Measurements from ENCODE around the gene ATRN. TPM values are rescaled to one million over a fixed set of nuclear protein-coding genes. Genes with fewer than 3 reads are reported as not detected.

The ATRN gene
- total and polyA plus RNA-seq, 7 donors: 3.9 to 18.6 (median 14.7) TPM

DNA sequence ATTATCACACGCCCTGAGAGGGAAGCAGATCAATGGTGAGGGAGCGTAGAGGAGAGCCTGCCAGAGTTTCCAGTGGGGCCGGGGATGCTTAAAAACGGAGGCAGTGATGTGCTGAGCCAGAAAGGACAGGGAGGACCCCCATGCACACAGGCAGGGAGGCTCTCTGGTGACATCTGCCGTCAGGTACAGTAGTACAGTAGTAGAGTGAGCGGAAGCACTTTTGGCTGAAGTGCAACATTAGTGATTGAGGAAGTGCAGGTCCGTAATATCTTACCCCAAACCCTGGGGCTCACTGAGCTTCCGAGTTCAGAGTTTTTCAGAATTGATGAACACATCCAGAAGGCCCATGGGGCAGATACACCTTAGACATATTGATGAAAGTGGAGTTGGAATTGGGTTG, 150.3 kb downstream of the ATRN start:
- Histone ChIP-seq H3K4me1 (no peaks in the 10 kb centered on the region), H3K27me3 (ENCODE audit: insufficient read depth in 3 of 3, low read length in 2 of 3) (no peaks in the 10 kb centered on the region), H3K4me3 (no peak overlapping the region), H3K9me3 (no peaks in the 10 kb centered on the region), H3K27ac (no peak overlapping the region), H3K36me3 (ENCODE audit: insufficient read depth in 1 of 2, low read depth in 1 of 2) (peaks cover 3 to 26% of the 10 kb centered on the region in 2 donors)
- TF ChIP-seq, protein P1, sequence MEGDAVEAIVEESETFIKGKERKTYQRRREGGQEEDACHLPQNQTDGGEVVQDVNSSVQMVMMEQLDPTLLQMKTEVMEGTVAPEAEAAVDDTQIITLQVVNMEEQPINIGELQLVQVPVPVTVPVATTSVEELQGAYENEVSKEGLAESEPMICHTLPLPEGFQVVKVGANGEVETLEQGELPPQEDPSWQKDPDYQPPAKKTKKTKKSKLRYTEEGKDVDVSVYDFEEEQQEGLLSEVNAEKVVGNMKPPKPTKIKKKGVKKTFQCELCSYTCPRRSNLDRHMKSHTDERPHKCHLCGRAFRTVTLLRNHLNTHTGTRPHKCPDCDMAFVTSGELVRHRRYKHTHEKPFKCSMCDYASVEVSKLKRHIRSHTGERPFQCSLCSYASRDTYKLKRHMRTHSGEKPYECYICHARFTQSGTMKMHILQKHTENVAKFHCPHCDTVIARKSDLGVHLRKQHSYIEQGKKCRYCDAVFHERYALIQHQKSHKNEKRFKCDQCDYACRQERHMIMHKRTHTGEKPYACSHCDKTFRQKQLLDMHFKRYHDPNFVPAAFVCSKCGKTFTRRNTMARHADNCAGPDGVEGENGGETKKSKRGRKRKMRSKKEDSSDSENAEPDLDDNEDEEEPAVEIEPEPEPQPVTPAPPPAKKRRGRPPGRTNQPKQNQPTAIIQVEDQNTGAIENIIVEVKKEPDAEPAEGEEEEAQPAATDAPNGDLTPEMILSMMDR (IDR thresholded peaks at IDR 0.05): no peak
- WGBS, 3 donors: 86 to 92% (median 91%) methylated on average over 8 of the region's 8 CpGs
- intact Hi-C loops (cut with DNase I): no loop called here
- DNase-seq: no peak
- no peak for ATAC-seq

DNA sequence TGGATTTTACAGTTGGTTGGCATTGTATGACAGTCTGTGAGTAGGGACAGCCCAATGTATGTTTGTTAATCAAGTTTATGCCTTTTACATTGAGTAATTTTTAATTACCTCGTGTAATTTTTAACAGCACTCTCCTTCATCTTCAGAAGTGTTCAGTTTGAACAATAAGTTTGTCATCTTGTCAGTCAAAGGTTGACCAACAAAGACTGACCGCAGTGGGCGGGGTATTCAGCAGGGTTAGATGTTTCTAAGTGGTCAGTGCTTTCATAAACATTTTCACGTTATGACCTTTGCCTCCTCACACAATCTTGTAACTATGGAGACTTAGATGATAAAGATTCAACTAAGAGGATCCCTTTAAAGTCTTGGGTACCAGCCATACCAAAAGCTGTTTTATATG, 151.6 kb downstream of the ATRN start:
- Histone ChIP-seq H3K27ac (no peak overlapping the region), H3K9me3 (no peaks in the 10 kb centered on the region), H3K27me3 (ENCODE audit: insufficient read depth in 3 of 3, low read length in 2 of 3) (no peaks in the 10 kb centered on the region), H3K36me3 (ENCODE audit: insufficient read depth in 1 of 2, low read depth in 1 of 2) (peaks cover 3 to 34% of the 10 kb centered on the region in 2 donors), H3K4me3 (no peak overlapping the region), H3K4me1 (no peaks in the 10 kb centered on the region)
- ATAC-seq (no peak), DNase-seq (no peak)
- TF ChIP-seq, protein P1 (IDR thresholded peaks at IDR 0.05): no peak
- 92 to 94% (median 94%) methylated on average over 4 of the region's 4 CpGs for WGBS, 3 donors
- intact Hi-C loops (cut with DNase I): no loop called here

DNA sequence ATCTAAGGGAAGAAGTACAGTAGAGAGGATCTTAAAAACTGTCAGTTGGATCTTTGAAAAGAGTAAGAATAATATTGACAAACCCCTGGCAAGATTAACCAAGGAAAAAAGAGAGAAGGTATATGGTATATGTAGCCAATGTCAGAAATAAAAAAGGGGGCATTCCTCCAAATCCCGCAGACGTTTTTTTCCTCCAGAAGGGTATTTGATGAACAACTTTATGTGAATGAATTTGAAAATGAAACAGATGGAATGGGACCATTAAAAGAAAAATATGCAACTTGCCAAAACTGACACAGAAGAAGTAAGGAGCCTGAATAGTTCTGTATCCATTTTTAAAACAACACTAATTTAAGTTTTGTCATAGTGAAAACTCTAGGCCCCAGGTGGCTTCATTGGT, 156.7 kb downstream of the ATRN start:
- DNase-seq: no peak
- 78 to 95% (median 83%) methylated on average over 2 of the region's 2 CpGs for WGBS, 3 donors
- ATAC-seq: no peak
- H3K9me3 ChIP-seq: no peaks in the 10 kb centered on the region
- no peaks in the 10 kb centered on the region for H3K27me3 ChIP-seq (ENCODE audit: insufficient read depth in 3 of 3, low read length in 2 of 3)
- no peak overlapping the region for H3K4me3 ChIP-seq
- intact Hi-C loops (cut with DNase I): no loop called here
- peaks cover 4 to 54% of the 10 kb centered on the region in 2 donors for H3K36me3 ChIP-seq (ENCODE audit: insufficient read depth in 1 of 2, low read depth in 1 of 2)
- H3K4me1 ChIP-seq: no peaks in the 10 kb centered on the region
- H3K27ac ChIP-seq: no peak overlapping the region
- TF ChIP-seq, protein P1 (IDR thresholded peaks at IDR 0.05): no peak

DNA sequence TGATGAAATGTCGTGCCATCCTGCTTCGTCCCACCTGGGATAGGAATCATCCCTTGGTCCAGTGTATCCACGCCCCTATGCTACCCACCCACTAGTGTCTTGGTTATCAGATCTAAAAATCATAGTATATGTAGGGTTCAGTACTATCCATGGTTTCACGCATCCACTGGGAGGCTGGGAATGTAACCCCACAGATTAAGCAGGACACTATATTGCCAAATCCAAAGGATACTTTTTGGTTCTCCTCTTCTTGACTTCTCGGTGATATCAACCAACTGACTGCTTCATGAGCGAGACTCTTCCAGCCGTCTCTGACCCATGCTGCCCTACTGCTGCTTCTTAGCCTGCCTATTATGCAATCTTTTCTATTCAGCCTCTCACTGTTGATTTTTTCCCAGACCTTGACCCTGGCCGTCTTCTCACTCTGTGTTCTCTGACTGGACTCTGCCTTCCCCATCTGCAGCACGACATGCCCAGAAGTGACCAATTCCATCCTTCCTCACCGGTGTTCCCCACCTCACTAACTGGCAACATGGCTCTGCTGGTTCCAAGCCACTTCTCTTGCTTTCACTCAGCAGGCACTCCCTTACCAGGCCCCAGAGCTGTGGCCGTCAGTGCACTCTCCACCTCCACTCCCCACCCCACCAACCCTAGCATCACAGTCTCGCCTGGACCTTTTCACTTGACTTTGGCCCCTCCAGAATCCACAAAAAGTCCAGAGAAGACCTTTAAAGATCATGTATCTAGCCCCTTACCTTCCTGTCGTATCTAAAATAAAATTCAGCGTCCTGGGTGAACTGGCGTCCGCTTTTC, 157.9 kb downstream of the ATRN start:
- Histone ChIP-seq H3K4me1 (no peaks in the 10 kb centered on the region), H3K36me3 (ENCODE audit: insufficient read depth in 1 of 2, low read depth in 1 of 2) (peaks cover 4 to 58% of the 10 kb centered on the region in 2 donors), H3K4me3 (no peak overlapping the region), H3K27ac (no peak overlapping the region), H3K9me3 (no peaks in the 10 kb centered on the region), H3K27me3 (ENCODE audit: insufficient read depth in 3 of 3, low read length in 2 of 3) (no peaks in the 10 kb centered on the region)
- DNase-seq: no peak
- WGBS, 3 donors: 87 to 91% (median 89%) methylated on average over 16 of the region's 16 CpGs
- no peak for ATAC-seq
- intact Hi-C loops (cut with DNase I): no loop called here
- TF ChIP-seq, protein P1 (IDR thresholded peaks at IDR 0.05): no peak

Measured in psoas muscle (tissue), 8 donors.